ENCODE measurements around the gene TAX1BP3. TPM values are rescaled to one million over a fixed set of nuclear protein-coding genes. Genes with fewer than 3 reads are reported as not detected.

The TAX1BP3 gene
- total and polyA plus RNA-seq, 2 of the 13 experiments (the other 11 are each of a cell fraction or from before 2014, with no cell fraction given), result 16.7 to 45.1 TPM

- TF ChIP-seq HNF1A (IDR thresholded peaks at IDR 0.05; ENCODE audit: low read depth), result no peak
- no peak for TF ChIP-seq HNF1A (CRISPR knock-in tag; IDR thresholded peaks at IDR 0.05; ENCODE audit: borderline replicate concordance)
- TF ChIP-seq FOXP1 (IDR thresholded peaks at IDR 0.05), result no peak
- TF ChIP-seq FOXP1 (CRISPR knock-in tag; IDR thresholded peaks at IDR 0.05), result 0 out of 2 replicates have a peak, but pooled peaks have one; percentile 0
- no peak for TF ChIP-seq ZNF674 (CRISPR knock-in tag; IDR thresholded peaks at IDR 0.05; ENCODE audit: low read depth)
- TF ChIP-seq NR2F2 (IDR thresholded peaks at IDR 0.05; ENCODE audit: borderline replicate concordance, low read depth), result no peak
- TF ChIP-seq ZNF546 (CRISPR knock-in tag; conservative IDR thresholded peaks at IDR 0.05), result 0 out of 2 replicates have a peak, but pooled peaks have one; percentile 46
- TF ChIP-seq PRMT3 (CRISPR knock-in tag; IDR thresholded peaks at IDR 0.05; ENCODE audit: borderline replicate concordance, low read depth), result no peak
- no peak for TF ChIP-seq ZFP36L1 (CRISPR knock-in tag; IDR thresholded peaks at IDR 0.05)
- TF ChIP-seq TEAD2 (CRISPR knock-in tag; IDR thresholded peaks at IDR 0.05), result no peak
- no peak for TF ChIP-seq HDAC6 (IDR thresholded peaks at IDR 0.05; ENCODE audit: low read depth, low read length)
- peak; percentile 75; the same call in 1 of the 2 replicates for TF ChIP-seq THAP8 (CRISPR knock-in tag; IDR thresholded peaks at IDR 0.05; ENCODE audit: borderline replicate concordance)
- TF ChIP-seq ZNF512 (CRISPR knock-in tag; IDR thresholded peaks at IDR 0.05), result no peak
- TF ChIP-seq JUND (CRISPR knock-in tag; IDR thresholded peaks at IDR 0.05), result no peak
- no peak for TF ChIP-seq ZMYM2 (CRISPR knock-in tag; IDR thresholded peaks at IDR 0.05)
- TF ChIP-seq SRSF1 (optimal IDR thresholded peaks at IDR 0.05; ENCODE audit: low read depth, low read length), result peak; percentile 37
- peak; percentile 40; the same call in 1 of the 2 replicates for TF ChIP-seq ZNF331 (CRISPR knock-in tag; IDR thresholded peaks at IDR 0.05)
- no peak for TF ChIP-seq PAWR (CRISPR knock-in tag; IDR thresholded peaks at IDR 0.05; ENCODE audit: borderline replicate concordance)
- no peak for TF ChIP-seq HOXA7 (CRISPR knock-in tag; IDR thresholded peaks at IDR 0.05)
- 0 out of 2 replicates have a peak, but pooled peaks have one; percentile 41 for TF ChIP-seq ZSCAN9 (CRISPR knock-in tag; IDR thresholded peaks at IDR 0.05; ENCODE audit: borderline replicate concordance)
- no peak for TF ChIP-seq ZNF10 (CRISPR knock-in tag; IDR thresholded peaks at IDR 0.05; ENCODE audit: borderline replicate concordance, low read depth)
- no peak for TF ChIP-seq IKZF1 (IDR thresholded peaks at IDR 0.05)
- TF ChIP-seq RELA (CRISPR knock-in tag; IDR thresholded peaks at IDR 0.05), result peak; percentile 61; the same call in 1 of the 2 replicates
- TF ChIP-seq ZKSCAN8 (CRISPR knock-in tag; IDR thresholded peaks at IDR 0.05; ENCODE audit: borderline replicate concordance), result no peak
- peak; percentile 59; the same call in 1 of the 2 replicates for TF ChIP-seq PHF21A (CRISPR knock-in tag; IDR thresholded peaks at IDR 0.05)
- no peak for TF ChIP-seq PCBP1 (IDR thresholded peaks at IDR 0.05; ENCODE audit: borderline replicate concordance, low read depth, low read length)
These were observed 32.0 kb downstream of the TAX1BP3 start, which contains the start of the genes CTNS and SHPK (continued) for GRCh38 chr17:3636154-3636907.
